WTC11 (cell line): ENCODE results near the gene TNRC6C.

Source experiments
- TF ChIP-seq, protein P1 (sequence below): fragments of 200-600 bp; IDR thresholded peaks from 2 replicates; pipeline ENCODE4 v1.8.0; 2022; ENCODE audit warnings: antibody characterized with exemption
- TF ChIP-seq, protein P2 (sequence below): sonication (generic); formaldehyde crosslinking; IDR thresholded peaks from 2 replicates; pipeline ENCODE4 v1.8.0; 2022; ENCODE audit warnings: mild to moderate bottlenecking, missing genetic modification reagents

DNA sequence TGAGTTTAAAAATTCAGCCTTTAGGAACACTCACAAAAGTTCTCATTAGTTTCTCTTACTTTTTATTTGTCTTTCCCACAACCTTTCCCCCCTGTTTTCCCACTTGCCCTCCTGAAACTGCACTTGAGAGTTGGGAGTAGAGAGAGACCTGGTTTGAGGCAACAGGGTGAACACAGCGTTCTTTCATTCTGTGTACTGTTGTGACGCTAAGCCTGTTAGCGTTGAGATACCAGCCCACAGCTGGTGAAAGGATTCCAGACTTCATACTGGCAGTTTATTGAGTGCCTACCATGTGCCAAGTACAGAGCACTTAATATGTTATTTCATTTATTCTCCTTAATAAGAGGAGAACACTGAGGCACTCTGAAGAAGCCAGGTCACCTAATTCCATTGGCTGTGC, 10.3 kb downstream of the TNRC6C start:
- TF ChIP-seq, protein P1, sequence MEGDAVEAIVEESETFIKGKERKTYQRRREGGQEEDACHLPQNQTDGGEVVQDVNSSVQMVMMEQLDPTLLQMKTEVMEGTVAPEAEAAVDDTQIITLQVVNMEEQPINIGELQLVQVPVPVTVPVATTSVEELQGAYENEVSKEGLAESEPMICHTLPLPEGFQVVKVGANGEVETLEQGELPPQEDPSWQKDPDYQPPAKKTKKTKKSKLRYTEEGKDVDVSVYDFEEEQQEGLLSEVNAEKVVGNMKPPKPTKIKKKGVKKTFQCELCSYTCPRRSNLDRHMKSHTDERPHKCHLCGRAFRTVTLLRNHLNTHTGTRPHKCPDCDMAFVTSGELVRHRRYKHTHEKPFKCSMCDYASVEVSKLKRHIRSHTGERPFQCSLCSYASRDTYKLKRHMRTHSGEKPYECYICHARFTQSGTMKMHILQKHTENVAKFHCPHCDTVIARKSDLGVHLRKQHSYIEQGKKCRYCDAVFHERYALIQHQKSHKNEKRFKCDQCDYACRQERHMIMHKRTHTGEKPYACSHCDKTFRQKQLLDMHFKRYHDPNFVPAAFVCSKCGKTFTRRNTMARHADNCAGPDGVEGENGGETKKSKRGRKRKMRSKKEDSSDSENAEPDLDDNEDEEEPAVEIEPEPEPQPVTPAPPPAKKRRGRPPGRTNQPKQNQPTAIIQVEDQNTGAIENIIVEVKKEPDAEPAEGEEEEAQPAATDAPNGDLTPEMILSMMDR: no peak
- TF ChIP-seq, protein P2, sequence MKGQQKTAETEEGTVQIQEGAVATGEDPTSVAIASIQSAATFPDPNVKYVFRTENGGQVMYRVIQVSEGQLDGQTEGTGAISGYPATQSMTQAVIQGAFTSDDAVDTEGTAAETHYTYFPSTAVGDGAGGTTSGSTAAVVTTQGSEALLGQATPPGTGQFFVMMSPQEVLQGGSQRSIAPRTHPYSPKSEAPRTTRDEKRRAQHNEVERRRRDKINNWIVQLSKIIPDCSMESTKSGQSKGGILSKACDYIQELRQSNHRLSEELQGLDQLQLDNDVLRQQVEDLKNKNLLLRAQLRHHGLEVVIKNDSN (CRISPR knock-in tag): no peak
